Endothelial cell of umbilical vein (primary cell): ENCODE data around the gene BLM. TPM values are rescaled to one million over a fixed set of nuclear protein-coding genes. Genes with fewer than 3 reads are reported as not detected.

ENCODE experiments used
- BruUV-seq: library from RNA; stranded (reverse); fragments of 400-500 nt; replicated peaks from 2 replicates; lab custom pipeline; 2021; lab: Mats Ljungman, UMichigan
- CTCF ChIA-PET: fragments of 300-600, 350-600 bp; sonication (Branson Sonifier 250); formaldehyde crosslinking; loops from one replicate; lab custom pipeline; 2021; ENCODE audit warnings: antibody characterized with exemption, inconsistent platforms; lab: Charles Lee
- POLR2A ChIA-PET: fragments of 300-600, 350-600 bp; sonication (Branson Sonifier 250); formaldehyde crosslinking; loops from one replicate; lab custom pipeline; 2021; ENCODE audit warnings: antibody characterized with exemption, inconsistent platforms; lab: Charles Lee
- DNase-seq: peaks from one replicate; pipeline ENCODE4 v3.0.0-alpha.2; 2011; ENCODE audit warnings: low read depth, low spot score
- FAIRE-seq: peaks from 2 replicates; lab custom pipeline; 2011; peaks lifted over from hg19 to GRCh38; lab: Jason Lieb, UNC
- H2AFZ ChIP-seq: 2 replicates; pipeline ENCODE4 v1.6.0; 2012; ENCODE audit warnings: low read depth, low read length, control low read depth, inconsistent platforms
- H3K27ac ChIP-seq: 2 replicates; pipeline ENCODE4 v1.5.1; 2011; ENCODE audit warnings: low read depth, mild to moderate bottlenecking, control low read depth, low read length, moderate library complexity; ENCODE audit not compliant: insufficient read depth
- H3K27me3 ChIP-seq, 2 experiments: 2 replicates each; pipeline versions ENCODE4 v1.6.0 to v1.6.1; 2011; ENCODE audit warnings: low read length in 2 of 2, mixed read lengths in 1 of 2; ENCODE audit not compliant: control insufficient read depth in 2 of 2, insufficient read depth in 2 of 2
- H3K36me3 ChIP-seq, 2 experiments: 2 replicates in 1 of 2; 3 replicates in 1 of 2; pipeline ENCODE4 v1.5.1; 2011; ENCODE audit warnings: low read length in 2 of 2, mild to moderate bottlenecking in 1 of 2, moderate library complexity in 1 of 2; ENCODE audit not compliant: control insufficient read depth in 2 of 2, insufficient read depth in 2 of 2; ENCODE audit errors: extremely low read depth in 1 of 2
- H3K4me1 ChIP-seq: 3 replicates; pipeline ENCODE4 v1.5.1; 2011; ENCODE audit warnings: mild to moderate bottlenecking, low read length; ENCODE audit not compliant: control insufficient read depth, insufficient read depth; ENCODE audit errors: extremely low read depth
- H3K4me2 ChIP-seq: 2 replicates; pipeline ENCODE4 v1.6.1; 2011; ENCODE audit warnings: low read length, control low read depth, mixed read lengths; ENCODE audit not compliant: insufficient read depth
- H3K4me3 ChIP-seq, 3 experiments: fragments of 200-600 bp in 1 of 3; sonication (generic), shearing (Covaris generic) in 1 of 3; replicated peaks in 1 of 3; 2 replicates each; pipeline ENCODE4 v1.5.1; 2011 to 2016; ENCODE audit warnings: control low read depth in 3 of 3, low read length in 3 of 3, mild to moderate bottlenecking in 2 of 3, inconsistent platforms in 1 of 3, low read depth in 1 of 3, moderate library complexity in 1 of 3; ENCODE audit not compliant: insufficient read depth in 1 of 3
- H3K79me2 ChIP-seq: 2 replicates; pipeline ENCODE4 v1.6.0; 2012; ENCODE audit warnings: low read length, inconsistent platforms; ENCODE audit not compliant: control insufficient read depth, insufficient read depth
- H3K9ac ChIP-seq: replicated peaks from 2 replicates; pipeline ENCODE3; 2011; ENCODE audit warnings: low read length, control low read depth; ENCODE audit not compliant: insufficient read depth; ENCODE audit errors: extremely low read depth
- H3K9me1 ChIP-seq: replicated peaks from 3 replicates; pipeline ENCODE4 v1.6.0; 2011; ENCODE audit warnings: mild to moderate bottlenecking, low read length; ENCODE audit not compliant: control insufficient read depth, insufficient read depth; ENCODE audit errors: extremely low read depth
- H3K9me3 ChIP-seq: replicated peaks from 2 replicates; pipeline ENCODE4 v1.5.1; 2012; ENCODE audit warnings: low read length, inconsistent platforms; ENCODE audit not compliant: control insufficient read depth, insufficient read depth
- H4K20me1 ChIP-seq: replicated peaks from 2 replicates; pipeline ENCODE3; 2011; ENCODE audit warnings: mild to moderate bottlenecking, low read length; ENCODE audit not compliant: control insufficient read depth, insufficient read depth; ENCODE audit errors: extremely low read depth
- EZH2 ChIP-seq: IDR thresholded peaks from 2 replicates; pipeline ENCODE4 v1.6.1; 2012; ENCODE audit warnings: borderline replicate concordance, low read depth, mild to moderate bottlenecking, moderate library complexity, low read length, inconsistent platforms; ENCODE audit not compliant: severe bottlenecking
- FOS ChIP-seq: IDR thresholded peaks from 2 replicates; pipeline ENCODE4 v1.6.1; 2011; ENCODE audit warnings: mild to moderate bottlenecking, low read length, moderate library complexity, borderline replicate concordance; ENCODE audit not compliant: insufficient read depth
- GATA2 ChIP-seq: IDR thresholded peaks from 2 replicates; pipeline ENCODE4 v1.7.0; 2011; ENCODE audit warnings: low read depth, mild to moderate bottlenecking, moderate library complexity, mixed read lengths, low read length; ENCODE audit not compliant: insufficient read length, insufficient read depth
- JUN ChIP-seq: IDR thresholded peaks from 2 replicates; pipeline ENCODE4 v1.6.1; 2011; ENCODE audit warnings: borderline replicate concordance, low read depth; ENCODE audit not compliant: insufficient read length, insufficient read depth
- MAX ChIP-seq: IDR thresholded peaks from 2 replicates; pipeline ENCODE4 v1.6.1; 2011; ENCODE audit not compliant: insufficient read depth, insufficient read length
- MYC ChIP-seq: IDR thresholded peaks from one replicate; pipeline ENCODE4 v1.6.1; 2011; ENCODE audit warnings: mild to moderate bottlenecking, low read depth, low read length
- POLR2A ChIP-seq: IDR thresholded peaks from 2 replicates; pipeline ENCODE4 v1.6.1; 2012; ENCODE audit warnings: low read depth, mild to moderate bottlenecking, control low read depth, low read length
- POLR2AphosphoS5 ChIP-seq: IDR thresholded peaks from 2 replicates; pipeline ENCODE4 v1.6.1; 2012; ENCODE audit warnings: low read depth, mild to moderate bottlenecking, control low read depth, low read length, moderate library complexity; ENCODE audit not compliant: insufficient read depth
- dilution Hi-C: fragments of 300-500 bp; cut with MboI; formaldehyde crosslinking; loops from one replicate; pipeline ENCODE4 v1.15.0; 2019; ENCODE audit warnings: low sequenced_read_pairs; ENCODE audit not compliant: extremely low pct_ligation_motif_present
- intact Hi-C: fragments of 100-400 bp; cut with micrococcal nuclease; formaldehyde crosslinking; loops from one replicate; pipeline ENCODE4 v1.10.0; 2022
- polyA plus RNA-seq, 4 experiments: library from polyadenylated mRNA; depleted of rRNA in 3 of 4; stranded (reverse) in 3 of 4; unstranded in 1 of 4; fragments of >200 nt; gene quantifications; 2 replicates each; pipeline versions ENCODE4 v1.2.1 to v1.2.3, GENCODE V29; 2011 to 2012; ENCODE audit warnings: missing spikeins in 1 of 4
- total RNA-seq: library from RNA; stranded (reverse); gene quantifications from 2 replicates; pipeline ENCODE4 v1.2.3, GENCODE V29; 2021
- TF ChIP-seq, protein P1 (sequence below), 2 donors: IDR thresholded peaks; 1 replicate in 1 of 2; 2 replicates in 1 of 2; pipeline ENCODE4 v1.5.1; 2011; ENCODE audit warnings: low read length in 2 of 2, mild to moderate bottlenecking in 2 of 2, moderate library complexity in 2 of 2, control low read depth in 1 of 2, inconsistent platforms in 1 of 2, low read depth in 1 of 2; ENCODE audit not compliant: insufficient read depth in 1 of 2; ENCODE audit errors: extremely low read depth in 1 of 2

Gene BLM
- total and polyA plus RNA-seq, 2 donors (not counting 3 experiments of a cell fraction or from before 2014, with no cell fraction given) = 3.8 to 17.3 TPM

DNA sequence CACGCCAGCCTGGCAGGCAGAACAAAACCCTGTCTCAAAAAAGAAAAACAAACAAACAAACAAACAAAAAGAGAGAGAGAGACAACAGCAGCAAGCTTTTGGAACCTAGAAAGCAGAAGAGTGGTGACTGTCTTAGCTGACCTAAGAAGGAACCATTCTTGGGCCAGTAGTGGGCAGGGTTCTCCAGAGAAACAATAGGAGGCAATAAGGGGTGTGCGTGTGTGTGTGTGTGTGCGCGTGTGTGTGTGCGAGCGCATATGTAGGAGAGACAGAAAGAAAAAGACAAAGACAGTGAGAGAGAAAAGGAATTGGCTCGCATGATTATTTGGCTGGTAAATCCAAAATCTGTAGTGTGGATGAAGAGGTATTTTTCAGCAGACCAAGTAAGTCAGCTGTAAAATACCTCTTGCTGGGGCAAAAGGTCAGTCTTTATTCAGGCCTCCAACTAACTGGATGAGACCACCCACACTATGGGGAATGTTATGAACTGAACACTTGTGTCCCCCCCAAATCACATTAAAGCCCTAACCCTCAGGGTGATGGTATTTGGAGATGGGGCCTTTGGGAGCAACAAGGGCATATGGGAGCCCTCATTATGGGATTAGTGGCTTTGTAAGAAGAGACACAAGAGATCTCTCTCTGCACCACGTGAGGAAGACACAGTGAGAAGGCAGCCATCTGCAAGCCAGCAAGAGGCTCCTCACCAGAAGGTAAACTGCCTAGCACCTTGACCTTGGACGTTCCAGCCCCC, 15.1 kb upstream of the BLM start:
- intact Hi-C loops = no loop called here
- H3K79me2 ChIP-seq = no peaks in the 10 kb centered on the region
- no peak overlapping the region for H3K27ac ChIP-seq
- dilution Hi-C loops = no loop called here
- POLR2A ChIA-PET = no interaction called here
- no peak overlapping the region for H3K4me3 ChIP-seq
- H3K9me3 ChIP-seq = no peaks in the 10 kb centered on the region
- no peak for TF ChIP-seq POLR2AphosphoS5
- no peaks in the 10 kb centered on the region for H3K4me1 ChIP-seq
- no peak overlapping the region for H3K9ac ChIP-seq
- no peaks in the 10 kb centered on the region for H3K9me1 ChIP-seq
- H4K20me1 ChIP-seq = no peaks in the 10 kb centered on the region
- no TSS peak for BruUV-seq
- no peak for DNase-seq
- H3K4me2 ChIP-seq = no peak overlapping the region
- H3K36me3 ChIP-seq = no peaks in the 10 kb centered on the region
- no peaks in the 10 kb centered on the region for H3K27me3 ChIP-seq
- CTCF ChIA-PET = interaction anchor here (0.8 to 2.2 kb wide), 4 partner anchors 53 to 184 kb away, joined by 3 to 11 read pairs (median 6); no protein-coding TSS in a partner anchor
- H2AFZ ChIP-seq = no peak overlapping the region
- no peak for FAIRE-seq

- H3K27me3 ChIP-seq = no peaks in the 10 kb centered on the region
- no TSS peak for BruUV-seq
- ChIA-PET CTCF (no interaction called here), POLR2A (no interaction called here)
- H3K9me1 ChIP-seq = no peaks in the 10 kb centered on the region
- no peak overlapping the region for H3K9ac ChIP-seq
- TF ChIP-seq POLR2A = no peak
- no peak for TF ChIP-seq EZH2
- TF ChIP-seq GATA2 = no peak
- no peak for TF ChIP-seq MYC
- TF ChIP-seq MAX = no peak
- no peak for TF ChIP-seq POLR2AphosphoS5
- TF ChIP-seq, protein P1, sequence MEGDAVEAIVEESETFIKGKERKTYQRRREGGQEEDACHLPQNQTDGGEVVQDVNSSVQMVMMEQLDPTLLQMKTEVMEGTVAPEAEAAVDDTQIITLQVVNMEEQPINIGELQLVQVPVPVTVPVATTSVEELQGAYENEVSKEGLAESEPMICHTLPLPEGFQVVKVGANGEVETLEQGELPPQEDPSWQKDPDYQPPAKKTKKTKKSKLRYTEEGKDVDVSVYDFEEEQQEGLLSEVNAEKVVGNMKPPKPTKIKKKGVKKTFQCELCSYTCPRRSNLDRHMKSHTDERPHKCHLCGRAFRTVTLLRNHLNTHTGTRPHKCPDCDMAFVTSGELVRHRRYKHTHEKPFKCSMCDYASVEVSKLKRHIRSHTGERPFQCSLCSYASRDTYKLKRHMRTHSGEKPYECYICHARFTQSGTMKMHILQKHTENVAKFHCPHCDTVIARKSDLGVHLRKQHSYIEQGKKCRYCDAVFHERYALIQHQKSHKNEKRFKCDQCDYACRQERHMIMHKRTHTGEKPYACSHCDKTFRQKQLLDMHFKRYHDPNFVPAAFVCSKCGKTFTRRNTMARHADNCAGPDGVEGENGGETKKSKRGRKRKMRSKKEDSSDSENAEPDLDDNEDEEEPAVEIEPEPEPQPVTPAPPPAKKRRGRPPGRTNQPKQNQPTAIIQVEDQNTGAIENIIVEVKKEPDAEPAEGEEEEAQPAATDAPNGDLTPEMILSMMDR (IDR thresholded peaks at IDR 0.05; ENCODE audit: extremely low read depth in 1 of 2, insufficient read depth in 1 of 2, low read depth in 1 of 2, low read length in 2 of 2) = no peak
- no peak for TF ChIP-seq FOS
- TF ChIP-seq JUN = no peak
- intact Hi-C loops (no loop called here), dilution Hi-C loops (no loop called here)
- no peaks in the 10 kb centered on the region for H4K20me1 ChIP-seq
- H3K79me2 ChIP-seq = no peaks in the 10 kb centered on the region
- H3K36me3 ChIP-seq = no peaks in the 10 kb centered on the region
- no peaks in the 10 kb centered on the region for H3K4me1 ChIP-seq
- H3K4me3 ChIP-seq = no peak overlapping the region
- no peaks in the 10 kb centered on the region for H3K9me3 ChIP-seq
- no peak overlapping the region for H2AFZ ChIP-seq
- H3K27ac ChIP-seq = no peak overlapping the region
- DNase-seq (no peak), FAIRE-seq (no peak)
- no peak overlapping the region for H3K4me2 ChIP-seq
These were observed 13.7 kb upstream of the BLM start for GRCh38 chr15:90703455-90703854.
